Renal cortical epithelial cell (primary cell): Measurements from ENCODE around the gene CBLN3. TPM values are rescaled to one million over a fixed set of nuclear protein-coding genes. Genes with fewer than 3 reads are reported as not detected.
"Not testable (repeated sequence)": the region's sequence is repeated elsewhere in the genome, so short reads cannot be mapped to it uniquely, and the experiment has no call there.

ENCODE experiments used
- DNase-seq: peaks from one replicate; pipeline ENCODE4 v3.0.0-alpha.2; 2011; ENCODE audit warnings: low read depth
- total RNA-seq: library from RNA; depleted of rRNA; stranded (reverse); fragments of >200 nt; gene quantifications from 2 replicates; pipeline ENCODE4 v1.2.3, GENCODE V29; 2014

The CBLN3 gene
- 0.52 and 1.2 TPM in 2 replicates for total RNA-seq

- peak; percentile 74 for DNase-seq
Measured at GRCh38 chr14:24429395-24430142, at the start of gene CBLN3, which contains the start of gene KHNYN. CBLN3 (minus strand) TSS chr14:24429668; CDS start chr14:24429054, 614 bp downstream. KHNYN (plus strand) TSS chr14:24429954; CDS start chr14:24430731, 777 bp downstream.

GRCh38 chr14:24475261-24475660, 45.8 kb upstream of the CBLN3 start:
- no peak for DNase-seq

GRCh38 chr14:24473211-24473610, 43.7 kb upstream of the CBLN3 start:
- DNase-seq = no peak

- not testable (repeated sequence) for DNase-seq
Measured at GRCh38 chr14:24470450-24470849, 41.0 kb upstream of the CBLN3 start.

- no peak for DNase-seq
Measured at GRCh38 chr14:24465805-24466204, 36.3 kb upstream of the CBLN3 start.

- no peak for DNase-seq
Measured at GRCh38 chr14:24465368-24465767, 35.9 kb upstream of the CBLN3 start.

- DNase-seq = no peak
Measured at GRCh38 chr14:24463884-24464785, 34.7 kb upstream of the CBLN3 start.

- DNase-seq = no peak
Measured at GRCh38 chr14:24463017-24463883, 33.8 kb upstream of the CBLN3 start.

GRCh38 chr14:24461336-24461735, 31.9 kb upstream of the CBLN3 start:
- no peak for DNase-seq

GRCh38 chr14:24459331-24459730, 29.9 kb upstream of the CBLN3 start:
- DNase-seq = no peak

GRCh38 chr14:24458736-24459135, 29.3 kb upstream of the CBLN3 start:
- no peak for DNase-seq

GRCh38 chr14:24456980-24457379, 27.5 kb upstream of the CBLN3 start:
- DNase-seq = no peak

GRCh38 chr14:24450828-24451227, 21.4 kb upstream of the CBLN3 start:
- not testable (repeated sequence) for DNase-seq

- peak; percentile 14 for DNase-seq
Measured at GRCh38 chr14:24443053-24443665, 13.7 kb upstream of the CBLN3 start.

GRCh38 chr14:24442240-24443052, 13.0 kb upstream of the CBLN3 start, which contains the start of gene SDR39U1:
SDR39U1 (minus strand) TSS chr14:24442776; CDS start chr14:24442769, 7 bp downstream.
- peak; percentile 97 for DNase-seq

GRCh38 chr14:24441904-24442239, 12.4 kb upstream of the CBLN3 start:
- peak; percentile 40 for DNase-seq

- DNase-seq = no peak
Measured at GRCh38 chr14:24441485-24441884, 12.0 kb upstream of the CBLN3 start.

GRCh38 chr14:24440606-24441399, 11.3 kb upstream of the CBLN3 start:
- DNase-seq = no peak

- no peak for DNase-seq
Measured at GRCh38 chr14:24439830-24440605, 10.6 kb upstream of the CBLN3 start.
